Measurements from ENCODE around the gene COPS8. TPM values are rescaled to one million over a fixed set of nuclear protein-coding genes. Genes with fewer than 3 reads are reported as not detected.

Gene COPS8
- total and polyA plus RNA-seq, 7 donors, result 77.1 to 427 (median 190) TPM

- intact Hi-C loops (cut with DNase I), result no loop called here
Measured at GRCh38 chr2:237137626-237138323, 52.1 kb downstream of the COPS8 start.

GRCh38 chr2:237139123-237139675 is 53.5 kb downstream of the COPS8 start:
- intact Hi-C loops (cut with DNase I), result no loop called here
- ATAC-seq, result no peak
- WGBS, 3 donors, result 94 to 95% (median 95%) methylated on average over 14 of the region's 14 CpGs

More at GRCh38 chr2:237137626-237138323, 52.1 kb downstream of the COPS8 start:
- no peaks in the 10 kb centered on the region for H3K36me3 ChIP-seq (ENCODE audit: insufficient read depth in 1 of 2, low read depth in 1 of 2)
- H3K4me1 ChIP-seq, result no peaks in the 10 kb centered on the region
- DNase-seq (no peak), ATAC-seq (no peak)
- H3K4me3 ChIP-seq, result no peak overlapping the region
- no peak overlapping the region for H3K27ac ChIP-seq
- H3K27me3 ChIP-seq (ENCODE audit: insufficient read depth in 3 of 3, low read length in 2 of 3), result no peaks in the 10 kb centered on the region
- TF ChIP-seq CTCF (IDR thresholded peaks at IDR 0.05), result no peak
- WGBS, 3 donors, result 71 to 77% (median 75%) methylated on average over 13 of the region's 13 CpGs
- H3K9me3 ChIP-seq, result no peaks in the 10 kb centered on the region

GRCh38 chr2:237140689-237141285 is 55.1 kb downstream of the COPS8 start:
- Histone ChIP-seq H3K27me3 (ENCODE audit: insufficient read depth in 3 of 3, low read length in 2 of 3) (no peaks in the 10 kb centered on the region), H3K27ac (no peak overlapping the region)

More at GRCh38 chr2:237139123-237139675, 53.5 kb downstream of the COPS8 start:
- Histone ChIP-seq H3K27me3 (ENCODE audit: insufficient read depth in 3 of 3, low read length in 2 of 3) (no peaks in the 10 kb centered on the region), H3K27ac (no peak overlapping the region), H3K36me3 (ENCODE audit: insufficient read depth in 1 of 2, low read depth in 1 of 2) (no peaks in the 10 kb centered on the region), H3K9me3 (no peaks in the 10 kb centered on the region), H3K4me3 (no peak overlapping the region), H3K4me1 (no peaks in the 10 kb centered on the region)
- no peak for DNase-seq
- no peak for TF ChIP-seq CTCF (IDR thresholded peaks at IDR 0.05)

GRCh38 chr2:237141571-237142051 is 55.9 kb downstream of the COPS8 start:
- peak in 3 of 4 donors; percentile 38 to 65 (median 45) for ATAC-seq

More at GRCh38 chr2:237140689-237141285, 55.1 kb downstream of the COPS8 start:
- H3K36me3 ChIP-seq (ENCODE audit: insufficient read depth in 1 of 2, low read depth in 1 of 2), result no peaks in the 10 kb centered on the region
- no peaks in the 10 kb centered on the region for H3K4me1 ChIP-seq
- DNase-seq (no peak), ATAC-seq (no peak)
- H3K4me3 ChIP-seq, result no peak overlapping the region
- no peaks in the 10 kb centered on the region for H3K9me3 ChIP-seq
- intact Hi-C loops (cut with DNase I), result no loop called here
- 89 to 93% (median 93%) methylated on average over 4 of the region's 4 CpGs for WGBS, 3 donors
- TF ChIP-seq CTCF (IDR thresholded peaks at IDR 0.05), result no peak

More at GRCh38 chr2:237141571-237142051, 55.9 kb downstream of the COPS8 start:
- no peak for TF ChIP-seq CTCF (IDR thresholded peaks at IDR 0.05)
- Histone ChIP-seq H3K36me3 (ENCODE audit: insufficient read depth in 1 of 2, low read depth in 1 of 2) (no peaks in the 10 kb centered on the region), H3K27me3 (ENCODE audit: insufficient read depth in 3 of 3, low read length in 2 of 3) (no peaks in the 10 kb centered on the region), H3K27ac (no peak overlapping the region), H3K4me1 (no peaks in the 10 kb centered on the region), H3K4me3 (no peak overlapping the region), H3K9me3 (peaks cover 4% of the 10 kb centered on the region)
- intact Hi-C loops (cut with DNase I), result no loop called here
- peak; percentile 42 to 61 for DNase-seq
- 78 to 84% (median 81%) methylated on average over 4 of the region's 4 CpGs for WGBS, 3 donors

Measured in psoas muscle (tissue), 8 donors.